HEK293 (cell line): ENCODE results near the gene TCAP.

ENCODE experiments used
- BCL11A ChIP-seq: fragments of 450-650 bp; formaldehyde crosslinking; IDR thresholded peaks from 2 replicates; pipeline ENCODE4 v1.5.1; 2016; ENCODE audit warnings: low read depth, missing biosample characterization, missing genetic modification characterization
- EGR2 ChIP-seq: fragments of 450-650 bp; formaldehyde crosslinking; IDR thresholded peaks from 2 replicates; pipeline ENCODE4 v1.5.1; 2016; ENCODE audit warnings: low read depth, missing biosample characterization, missing genetic modification characterization
- GLI4 ChIP-seq: fragments of 450-650 bp; formaldehyde crosslinking; IDR thresholded peaks from 2 replicates; pipeline ENCODE4 v1.5.1; 2016; ENCODE audit warnings: missing biosample characterization, missing genetic modification characterization
- GLIS1 ChIP-seq: fragments of 450-650 bp; formaldehyde crosslinking; IDR thresholded peaks from 2 replicates; pipeline ENCODE4 v1.5.1; 2016; ENCODE audit warnings: missing biosample characterization, missing genetic modification characterization
- HOXC10 ChIP-seq: sonication (generic); formaldehyde crosslinking; IDR thresholded peaks from 2 replicates; pipeline ENCODE4 v1.8.1; 2023; ENCODE audit warnings: mild to moderate bottlenecking, missing genetic modification reagents
- KLF1 ChIP-seq: fragments of 450-650 bp; formaldehyde crosslinking; IDR thresholded peaks from 2 replicates; pipeline ENCODE4 v1.5.1; 2016; ENCODE audit warnings: missing biosample characterization, missing genetic modification characterization
- KLF8 ChIP-seq: fragments of 450-650 bp; formaldehyde crosslinking; IDR thresholded peaks from 2 replicates; pipeline ENCODE4 v1.5.1; 2016; ENCODE audit warnings: missing biosample characterization, missing genetic modification characterization
- MZF1 ChIP-seq: fragments of 450-650 bp; formaldehyde crosslinking; IDR thresholded peaks from 2 replicates; pipeline ENCODE4 v1.5.1; 2017; ENCODE audit warnings: missing biosample characterization, missing genetic modification characterization, borderline replicate concordance
- SP3 ChIP-seq: fragments of 450-650 bp; formaldehyde crosslinking; IDR thresholded peaks from 2 replicates; pipeline ENCODE4 v1.5.1; 2016; ENCODE audit warnings: missing biosample characterization, missing genetic modification characterization
- TRIM28 ChIP-seq: IDR thresholded peaks from 2 replicates; pipeline ENCODE4 v1.6.1; 2011; ENCODE audit warnings: low read length, control low read depth, borderline replicate concordance
- YY2 ChIP-seq: fragments of 450-650 bp; formaldehyde crosslinking; IDR thresholded peaks from 2 replicates; pipeline ENCODE4 v1.5.1; 2016; ENCODE audit warnings: missing biosample characterization, missing genetic modification characterization
- ZBTB48 ChIP-seq: fragments of 450-650 bp; formaldehyde crosslinking; IDR thresholded peaks from 2 replicates; pipeline ENCODE4 v1.5.1; 2016; ENCODE audit warnings: missing biosample characterization, missing genetic modification characterization
- ZEB2 ChIP-seq: fragments of 450-650 bp; formaldehyde crosslinking; IDR thresholded peaks from 2 replicates; pipeline ENCODE4 v1.5.1; 2016; ENCODE audit warnings: missing biosample characterization, missing genetic modification characterization
- ZFP69B ChIP-seq: fragments of 450-650 bp; formaldehyde crosslinking; IDR thresholded peaks from 2 replicates; pipeline ENCODE4 v1.5.1; 2016; ENCODE audit warnings: missing biosample characterization, missing genetic modification characterization
- ZNF112 ChIP-seq: fragments of 450-650 bp; formaldehyde crosslinking; IDR thresholded peaks from 2 replicates; pipeline ENCODE4 v1.5.0; 2017; ENCODE audit warnings: missing biosample characterization, missing genetic modification characterization
- ZNF133 ChIP-seq: fragments of 450-650 bp; formaldehyde crosslinking; IDR thresholded peaks from 2 replicates; pipeline ENCODE4 v1.5.1; 2016; ENCODE audit warnings: missing biosample characterization, missing genetic modification characterization
- ZNF211 ChIP-seq: fragments of 450-650 bp; formaldehyde crosslinking; IDR thresholded peaks from 2 replicates; pipeline ENCODE4 v1.5.1; 2016; ENCODE audit warnings: low read depth, missing biosample characterization, missing genetic modification characterization
- ZNF214 ChIP-seq: fragments of 450-650 bp; formaldehyde crosslinking; IDR thresholded peaks from 2 replicates; pipeline ENCODE4 v1.5.1; 2017; ENCODE audit warnings: missing biosample characterization, mild to moderate bottlenecking, missing genetic modification characterization, borderline replicate concordance
- ZNF24 ChIP-seq: fragments of 450-650 bp; formaldehyde crosslinking; IDR thresholded peaks from 2 replicates; pipeline ENCODE4 v1.5.1; 2016; ENCODE audit warnings: missing biosample characterization, missing genetic modification characterization
- ZNF311 ChIP-seq: fragments of 450-650 bp; formaldehyde crosslinking; IDR thresholded peaks from 2 replicates; pipeline ENCODE4 v1.5.1; 2017; ENCODE audit warnings: missing biosample characterization, missing genetic modification characterization, borderline replicate concordance
- ZNF426 ChIP-seq: fragments of 450-650 bp; formaldehyde crosslinking; IDR thresholded peaks from 2 replicates; pipeline ENCODE4 v1.5.1; 2017; ENCODE audit warnings: missing biosample characterization, missing genetic modification characterization, mild to moderate bottlenecking, inconsistent platforms, moderate library complexity
- ZNF473 ChIP-seq: fragments of 450-650 bp; formaldehyde crosslinking; IDR thresholded peaks from 2 replicates; pipeline ENCODE4 v1.5.1; 2017; ENCODE audit warnings: missing biosample characterization, missing genetic modification characterization
- ZNF514 ChIP-seq: fragments of 450-650 bp; formaldehyde crosslinking; IDR thresholded peaks from 2 replicates; pipeline ENCODE4 v1.5.1; 2016; ENCODE audit warnings: missing biosample characterization, missing genetic modification characterization
- ZNF571 ChIP-seq: fragments of 450-650 bp; formaldehyde crosslinking; IDR thresholded peaks from 2 replicates; pipeline ENCODE4 v1.5.0; 2017; ENCODE audit warnings: missing biosample characterization, missing genetic modification characterization
- ZNF600 ChIP-seq: fragments of 450-650 bp; formaldehyde crosslinking; IDR thresholded peaks from 2 replicates; pipeline ENCODE4 v1.5.1; 2016; ENCODE audit warnings: missing biosample characterization, missing genetic modification characterization
- ZNF707 ChIP-seq: fragments of 450-650 bp; formaldehyde crosslinking; IDR thresholded peaks from 2 replicates; pipeline ENCODE4 v1.5.1; 2016; ENCODE audit warnings: missing biosample characterization, missing genetic modification characterization
- ZNF791 ChIP-seq: fragments of 450-650 bp; formaldehyde crosslinking; IDR thresholded peaks from 2 replicates; pipeline ENCODE4 v1.5.1; 2016; ENCODE audit warnings: missing biosample characterization, missing genetic modification characterization
- ZNF830 ChIP-seq: fragments of 450-650 bp; IDR thresholded peaks from 2 replicates; pipeline ENCODE4 v1.5.0; 2018; ENCODE audit warnings: missing biosample characterization, missing genetic modification characterization, low read depth, mild to moderate bottlenecking, moderate library complexity
- ZSCAN30 ChIP-seq: fragments of 450-650 bp; IDR thresholded peaks from 2 replicates; pipeline ENCODE4 v1.5.1; 2018; ENCODE audit warnings: missing biosample characterization, mild to moderate bottlenecking, missing genetic modification characterization, moderate library complexity
- ZSCAN5A ChIP-seq: fragments of 450-650 bp; formaldehyde crosslinking; IDR thresholded peaks from 2 replicates; pipeline ENCODE4 v1.5.1; 2016; ENCODE audit warnings: missing biosample characterization, missing genetic modification characterization
- ZXDB ChIP-seq: fragments of 450-650 bp; formaldehyde crosslinking; IDR thresholded peaks from 2 replicates; pipeline ENCODE4 v1.5.1; 2016; ENCODE audit warnings: missing biosample characterization, missing genetic modification characterization
- TF ChIP-seq, protein P1 (sequence below): fragments of 450-650 bp; formaldehyde crosslinking; IDR thresholded peaks from 2 replicates; pipeline ENCODE4 v1.5.1; 2016; ENCODE audit warnings: missing biosample characterization, missing genetic modification characterization
- TF ChIP-seq, protein P2 (sequence below): fragments of 450-650 bp; IDR thresholded peaks from 2 replicates; pipeline ENCODE4 v1.5.1; 2018; ENCODE audit warnings: missing biosample characterization, missing genetic modification characterization
- TF ChIP-seq, protein P3 (sequence below): fragments of 450-650 bp; formaldehyde crosslinking; IDR thresholded peaks from 2 replicates; pipeline ENCODE4 v1.5.1; 2016; ENCODE audit warnings: missing biosample characterization, missing genetic modification characterization

TCAP gene

GRCh38 chr17:39667945-39668924 lies 3.1 kb downstream of the TCAP start, which contains the start of gene PNMT (continued):
- no peak for TF ChIP-seq ZSCAN5A
- 0 out of 2 replicates have a peak, but pooled peaks have one; percentile 44 for TF ChIP-seq BCL11A (tag by site-specific recombination)
- TF ChIP-seq YY2, result no peak
- TF ChIP-seq GLIS1 (tag by site-specific recombination), result peak; percentile 12
- TF ChIP-seq, protein P1, sequence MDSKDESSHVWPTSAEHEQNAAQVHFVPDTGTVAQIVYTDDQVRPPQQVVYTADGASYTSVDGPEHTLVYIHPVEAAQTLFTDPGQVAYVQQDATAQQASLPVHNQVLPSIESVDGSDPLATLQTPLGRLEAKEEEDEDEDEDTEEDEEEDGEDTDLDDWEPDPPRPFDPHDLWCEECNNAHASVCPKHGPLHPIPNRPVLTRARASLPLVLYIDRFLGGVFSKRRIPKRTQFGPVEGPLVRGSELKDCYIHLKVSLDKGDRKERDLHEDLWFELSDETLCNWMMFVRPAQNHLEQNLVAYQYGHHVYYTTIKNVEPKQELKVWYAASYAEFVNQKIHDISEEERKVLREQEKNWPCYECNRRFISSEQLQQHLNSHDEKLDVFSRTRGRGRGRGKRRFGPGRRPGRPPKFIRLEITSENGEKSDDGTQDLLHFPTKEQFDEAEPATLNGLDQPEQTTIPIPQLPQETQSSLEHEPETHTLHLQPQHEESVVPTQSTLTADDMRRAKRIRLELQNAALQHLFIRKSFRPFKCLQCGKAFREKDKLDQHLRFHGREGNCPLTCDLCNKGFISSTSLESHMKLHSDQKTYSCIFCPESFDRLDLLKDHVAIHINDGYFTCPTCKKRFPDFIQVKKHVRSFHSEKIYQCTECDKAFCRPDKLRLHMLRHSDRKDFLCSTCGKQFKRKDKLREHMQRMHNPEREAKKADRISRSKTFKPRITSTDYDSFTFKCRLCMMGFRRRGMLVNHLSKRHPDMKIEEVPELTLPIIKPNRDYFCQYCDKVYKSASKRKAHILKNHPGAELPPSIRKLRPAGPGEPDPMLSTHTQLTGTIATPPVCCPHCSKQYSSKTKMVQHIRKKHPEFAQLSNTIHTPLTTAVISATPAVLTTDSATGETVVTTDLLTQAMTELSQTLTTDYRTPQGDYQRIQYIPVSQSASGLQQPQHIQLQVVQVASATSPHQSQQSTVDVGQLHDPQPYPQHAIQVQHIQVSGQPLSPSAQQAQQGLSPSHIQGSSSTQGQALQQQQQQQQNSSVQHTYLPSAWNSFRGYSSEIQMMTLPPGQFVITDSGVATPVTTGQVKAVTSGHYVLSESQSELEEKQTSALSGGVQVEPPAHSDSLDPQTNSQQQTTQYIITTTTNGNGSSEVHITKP (tag by site-specific recombination), result peak; percentile 56; the same call in 1 of the 2 replicates
- peak; percentile 89 for TF ChIP-seq ZNF600 (tag by site-specific recombination)
- peak; percentile 86 for TF ChIP-seq ZEB2 (tag by site-specific recombination)
- no peak for TF ChIP-seq ZNF830 (tag by site-specific recombination)
- TF ChIP-seq, protein P2, sequence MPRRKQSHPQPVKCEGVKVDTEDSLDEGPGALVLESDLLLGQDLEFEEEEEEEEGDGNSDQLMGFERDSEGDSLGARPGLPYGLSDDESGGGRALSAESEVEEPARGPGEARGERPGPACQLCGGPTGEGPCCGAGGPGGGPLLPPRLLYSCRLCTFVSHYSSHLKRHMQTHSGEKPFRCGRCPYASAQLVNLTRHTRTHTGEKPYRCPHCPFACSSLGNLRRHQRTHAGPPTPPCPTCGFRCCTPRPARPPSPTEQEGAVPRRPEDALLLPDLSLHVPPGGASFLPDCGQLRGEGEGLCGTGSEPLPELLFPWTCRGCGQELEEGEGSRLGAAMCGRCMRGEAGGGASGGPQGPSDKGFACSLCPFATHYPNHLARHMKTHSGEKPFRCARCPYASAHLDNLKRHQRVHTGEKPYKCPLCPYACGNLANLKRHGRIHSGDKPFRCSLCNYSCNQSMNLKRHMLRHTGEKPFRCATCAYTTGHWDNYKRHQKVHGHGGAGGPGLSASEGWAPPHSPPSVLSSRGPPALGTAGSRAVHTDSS, result no peak
- TF ChIP-seq ZNF571 (tag by site-specific recombination), result no peak
- TF ChIP-seq ZSCAN30 (tag by site-specific recombination), result peak; percentile 92
- TF ChIP-seq EGR2, result peak; percentile 72
- no peak for TF ChIP-seq ZNF214
- TF ChIP-seq ZXDB (tag by site-specific recombination), result no peak
- TF ChIP-seq ZNF211 (tag by site-specific recombination), result no peak
- TF ChIP-seq ZFP69B (tag by site-specific recombination), result no peak
- peak; percentile 63 for TF ChIP-seq KLF8 (tag by site-specific recombination)
- no peak for TF ChIP-seq ZNF791 (tag by site-specific recombination)
- TF ChIP-seq ZNF473, result no peak
- peak; percentile 45; the same call in 1 of the 2 replicates for TF ChIP-seq MZF1 (tag by site-specific recombination)
- TF ChIP-seq SP3 (tag by site-specific recombination), result 0 out of 2 replicates have a peak, but pooled peaks have one; percentile 11
- TF ChIP-seq HOXC10 (CRISPR knock-in tag), result no peak
- TF ChIP-seq ZNF311 (tag by site-specific recombination), result no peak
- TF ChIP-seq ZNF112, result no peak
- peak; percentile 76 for TF ChIP-seq ZBTB48 (tag by site-specific recombination)
- TF ChIP-seq GLI4 (tag by site-specific recombination), result no peak
- peak; percentile 98 for TF ChIP-seq KLF1 (tag by site-specific recombination)
- no peak for TF ChIP-seq ZNF133
- no peak for TF ChIP-seq ZNF24 (tag by site-specific recombination)
- no peak for TF ChIP-seq TRIM28
- no peak for TF ChIP-seq ZNF707 (tag by site-specific recombination)
- TF ChIP-seq ZNF426, result no peak
- TF ChIP-seq ZNF514 (tag by site-specific recombination), result no peak
- TF ChIP-seq, protein P3, sequence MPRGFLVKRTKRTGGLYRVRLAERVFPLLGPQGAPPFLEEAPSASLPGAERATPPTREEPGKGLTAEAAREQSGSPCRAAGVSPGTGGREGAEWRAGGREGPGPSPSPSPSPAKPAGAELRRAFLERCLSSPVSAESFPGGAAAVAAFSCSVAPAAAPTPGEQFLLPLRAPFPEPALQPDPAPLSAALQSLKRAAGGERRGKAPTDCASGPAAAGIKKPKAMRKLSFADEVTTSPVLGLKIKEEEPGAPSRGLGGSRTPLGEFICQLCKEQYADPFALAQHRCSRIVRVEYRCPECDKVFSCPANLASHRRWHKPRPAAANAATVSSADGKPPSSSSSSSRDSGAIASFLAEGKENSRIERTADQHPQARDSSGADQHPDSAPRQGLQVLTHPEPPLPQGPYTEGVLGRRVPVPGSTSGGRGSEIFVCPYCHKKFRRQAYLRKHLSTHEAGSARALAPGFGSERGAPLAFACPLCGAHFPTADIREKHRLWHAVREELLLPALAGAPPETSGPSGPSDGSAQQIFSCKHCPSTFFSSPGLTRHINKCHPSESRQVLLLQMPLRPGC (tag by site-specific recombination), result no peak
